Epithelial cell of esophagus (primary cell): ENCODE results near the gene TFF2.

Experiments
- DNase-seq: peaks from one replicate; pipeline ENCODE4 v3.0.0; 2010; ENCODE audit warnings: low read depth
- H3K4me3 ChIP-seq: 2 replicates; pipeline ENCODE4 v1.5.1; 2011; ENCODE audit warnings: mild to moderate bottlenecking, low read length, control low read depth
- CTCF ChIP-seq: IDR thresholded peaks from 2 replicates; pipeline ENCODE4 v1.5.1; 2011; ENCODE audit warnings: low read depth, mild to moderate bottlenecking, low read length, control low read depth, inconsistent platforms; ENCODE audit not compliant: insufficient read depth; ENCODE audit errors: missing control alignments

TFF2 gene

GRCh38 chr21:42352441-42353095, 1.8 kb upstream of the TFF2 start:
- no peak overlapping the region for H3K4me3 ChIP-seq
- no peak for DNase-seq
- no peak for TF ChIP-seq CTCF

- H3K4me3 ChIP-seq: no peak overlapping the region
- DNase-seq: no peak
- TF ChIP-seq CTCF: no peak
Observed at GRCh38 chr21:42351626-42352440, 1.0 kb upstream of the TFF2 start.

GRCh38 chr21:42350318-42350910, 380 bp downstream of the TFF2 start:
- no peak overlapping the region for H3K4me3 ChIP-seq

GRCh38 chr21:42349420-42350317, 1.1 kb downstream of the TFF2 start:
- no peak overlapping the region for H3K4me3 ChIP-seq
- DNase-seq: no peak
- TF ChIP-seq CTCF: no peak

More at GRCh38 chr21:42350318-42350910, 380 bp downstream of the TFF2 start:
- no peak for DNase-seq
- no peak for TF ChIP-seq CTCF

GRCh38 chr21:42348762-42349161, 2.0 kb downstream of the TFF2 start:
- DNase-seq: no peak
- no peak for TF ChIP-seq CTCF
- H3K4me3 ChIP-seq: no peak overlapping the region

- no peak for TF ChIP-seq CTCF
- DNase-seq: no peak
- no peak overlapping the region for H3K4me3 ChIP-seq
Observed at GRCh38 chr21:42347601-42348327, 3.0 kb downstream of the TFF2 start.
